ENCODE measurements around the gene CHAD. TPM values are rescaled to one million over a fixed set of nuclear protein-coding genes. Genes with fewer than 3 reads are reported as not detected.

Gene CHAD
- total and polyA plus RNA-seq, 2 donors (not counting 1 experiment from before 2014, with no cell fraction given), result 3.5 to 4.4 TPM

- H3K4me3 ChIP-seq (ENCODE audit: control extremely low read depth in 1 of 5, extremely low read depth in 1 of 5, insufficient read depth in 1 of 5, low read depth in 2 of 5, low read length in 4 of 5), result no peak overlapping the region
- ATAC-seq (ENCODE audit: low read depth) (no peak), DNase-seq (no peak)
- H3K4me1 ChIP-seq (ENCODE audit: control insufficient read depth in 2 of 2, insufficient read depth in 2 of 2, low read length in 2 of 2), result peaks cover 10 to 36% of the 10 kb centered on the region in 2 donors
- H3K4me3 Mint-ChIP-seq, result no peak overlapping the region
- TF ChIP-seq CTCF (IDR thresholded peaks at IDR 0.05) (no peak), EZH2 (IDR thresholded peaks at IDR 0.05; ENCODE audit: borderline replicate concordance, insufficient read depth, low read depth, low read length, poor library complexity, severe bottlenecking) (no peak)
- ChIA-PET POLR2A (no interaction called here), CTCF (no interaction called here)
- 94% methylated on average over 2 of the region's 3 CpGs for WGBS (ENCODE audit: insufficient coverage)
- H3K27ac Mint-ChIP-seq, result no peak overlapping the region
- peaks cover 45% of the 10 kb centered on the region for H3K4me1 Mint-ChIP-seq
- no peaks in the 10 kb centered on the region for H3K9me3 Mint-ChIP-seq (ENCODE audit: insufficient read depth)
- no peak overlapping the region for H3K27ac ChIP-seq (ENCODE audit: low read length in 2 of 2)
- H3K79me2 ChIP-seq (ENCODE audit: control insufficient read depth, insufficient read depth, low read length), result no peaks in the 10 kb centered on the region
- H4K20me1 ChIP-seq (ENCODE audit: control insufficient read depth, insufficient read depth, low read length, poor library complexity, severe bottlenecking), result no peaks in the 10 kb centered on the region
- peaks cover 0 to 7% of the 10 kb centered on the region in 2 experiments for H3K36me3 ChIP-seq (replicated peaks in 1 of 2; ENCODE audit: control extremely low read depth in 1 of 2, control insufficient read depth in 1 of 2, extremely low read depth in 1 of 2, insufficient read depth in 2 of 2, low read length in 1 of 2)
- H3K9me3 ChIP-seq (ENCODE audit: control extremely low read depth in 1 of 3, control insufficient read depth in 2 of 3, insufficient read depth in 1 of 3, low read length in 2 of 3), result peaks cover 0 to 18% (median 0%) of the 10 kb centered on the region in 3 donors
- no peak overlapping the region for H3K4me2 ChIP-seq (replicated peaks; ENCODE audit: low read depth, low read length, poor library complexity, severe bottlenecking)
- intact Hi-C loops (cut with micrococcal nuclease), result no loop called here
- H3K27me3 Mint-ChIP-seq, result peaks cover 5% of the 10 kb centered on the region
- H3K9ac ChIP-seq (ENCODE audit: low read length), result no peak overlapping the region
- H2AFZ ChIP-seq (ENCODE audit: insufficient read depth, low read depth, low read length, poor library complexity, severe bottlenecking), result no peak overlapping the region
- H3K27me3 ChIP-seq (replicated peaks in 1 of 4; ENCODE audit: control extremely low read depth in 1 of 4, control insufficient read depth in 3 of 4, insufficient read depth in 4 of 4, low read length in 3 of 4), result peaks cover 0 to 17% (median 7%) of the 10 kb centered on the region in 4 experiments
These were observed 4.6 kb downstream of the CHAD start for GRCh38 chr17:50464121-50464520.

- intact Hi-C loops (cut with micrococcal nuclease), result no loop called here
- no peaks in the 10 kb centered on the region for H3K9me3 Mint-ChIP-seq (ENCODE audit: insufficient read depth)
- no peak overlapping the region for H3K9ac ChIP-seq (ENCODE audit: low read length)
- peaks cover 35% of the 10 kb centered on the region for H3K4me1 Mint-ChIP-seq
- no peak overlapping the region for H3K4me2 ChIP-seq (replicated peaks; ENCODE audit: low read depth, low read length, poor library complexity, severe bottlenecking)
- no peaks in the 10 kb centered on the region for H3K27me3 Mint-ChIP-seq
- DNase-seq (no peak), ATAC-seq (ENCODE audit: low read depth) (no peak)
- peaks cover 0 to 7% of the 10 kb centered on the region in 2 experiments for H3K36me3 ChIP-seq (replicated peaks in 1 of 2; ENCODE audit: control extremely low read depth in 1 of 2, control insufficient read depth in 1 of 2, extremely low read depth in 1 of 2, insufficient read depth in 2 of 2, low read length in 1 of 2)
- no peak overlapping the region for H3K4me3 Mint-ChIP-seq
- peaks cover 0 to 1% (median 0%) of the 10 kb centered on the region in 4 experiments for H3K27me3 ChIP-seq (replicated peaks in 1 of 4; ENCODE audit: control extremely low read depth in 1 of 4, control insufficient read depth in 3 of 4, insufficient read depth in 4 of 4, low read length in 3 of 4)
- no peak overlapping the region for H3K27ac ChIP-seq (ENCODE audit: low read length in 2 of 2)
- no peak overlapping the region for H2AFZ ChIP-seq (ENCODE audit: insufficient read depth, low read depth, low read length, poor library complexity, severe bottlenecking)
- ChIA-PET POLR2A (interaction anchor here (0.7 kb wide), 1 partner anchor 35 kb away, joined by 3 read pairs; no protein-coding TSS in a partner anchor), CTCF (no interaction called here)
- peaks cover 0 to 9% (median 0%) of the 10 kb centered on the region in 3 donors for H3K9me3 ChIP-seq (ENCODE audit: control extremely low read depth in 1 of 3, control insufficient read depth in 2 of 3, insufficient read depth in 1 of 3, low read length in 2 of 3)
- H3K4me3 ChIP-seq (ENCODE audit: control extremely low read depth in 1 of 5, extremely low read depth in 1 of 5, insufficient read depth in 1 of 5, low read depth in 2 of 5, low read length in 4 of 5), result no peak overlapping the region
- 91% methylated on average over 7 of the region's 9 CpGs for WGBS (ENCODE audit: insufficient coverage)
- peaks cover 0 to 24% of the 10 kb centered on the region in 2 donors for H3K4me1 ChIP-seq (ENCODE audit: control insufficient read depth in 2 of 2, insufficient read depth in 2 of 2, low read length in 2 of 2)
- H3K27ac Mint-ChIP-seq, result no peak overlapping the region
- no peaks in the 10 kb centered on the region for H4K20me1 ChIP-seq (ENCODE audit: control insufficient read depth, insufficient read depth, low read length, poor library complexity, severe bottlenecking)
- no peaks in the 10 kb centered on the region for H3K79me2 ChIP-seq (ENCODE audit: control insufficient read depth, insufficient read depth, low read length)
- TF ChIP-seq EZH2 (IDR thresholded peaks at IDR 0.05; ENCODE audit: borderline replicate concordance, insufficient read depth, low read depth, low read length, poor library complexity, severe bottlenecking) (no peak), CTCF (IDR thresholded peaks at IDR 0.05) (no peak)
These were observed 6.2 kb downstream of the CHAD start for GRCh38 chr17:50462446-50462845.
